Loucy (cell line): ENCODE measurements around the gene MTURN.

Source experiments
- H2AFZ ChIP-seq: fragments of 200-600 bp; sonication (generic); 2 replicates; pipeline ENCODE4 v1.6.0; 2016; ENCODE audit warnings: antibody characterized with exemption, mild to moderate bottlenecking, low read length, moderate library complexity
- H3F3A ChIP-seq: fragments of 200-600 bp; 2 replicates; pipeline ENCODE4 v1.6.0; 2016; ENCODE audit warnings: antibody characterized with exemption, low read depth, mild to moderate bottlenecking
- H3K27me3 ChIP-seq: fragments of 200-600 bp; sonication (generic); 2 replicates; pipeline ENCODE4 v1.6.1; 2014; ENCODE audit warnings: low read length, mild to moderate bottlenecking; ENCODE audit not compliant: insufficient read depth, poor library complexity, severe bottlenecking
- H3K36me3 ChIP-seq: fragments of 200-600 bp; sonication (generic); 2 replicates; pipeline ENCODE4 v1.6.1; 2016; ENCODE audit warnings: low read length; ENCODE audit not compliant: insufficient read depth
- H3K4me1 ChIP-seq: fragments of 200-600 bp; sonication (generic); 2 replicates; pipeline ENCODE4 v1.5.1; 2014; ENCODE audit warnings: low read length, mild to moderate bottlenecking; ENCODE audit not compliant: insufficient read depth, poor library complexity, severe bottlenecking
- H3K4me2 ChIP-seq: fragments of 200-600 bp; sonication (generic); 2 replicates; pipeline ENCODE4 v1.6.0; 2014; ENCODE audit warnings: antibody characterized with exemption, low read length, low read depth, mild to moderate bottlenecking; ENCODE audit not compliant: poor library complexity, severe bottlenecking
- H3K4me3 ChIP-seq: fragments of 200-600 bp; sonication (generic); 2 replicates; pipeline ENCODE4 v1.5.1; 2014; ENCODE audit warnings: low read length, mild to moderate bottlenecking, mixed read lengths; ENCODE audit not compliant: poor library complexity, severe bottlenecking
- H3K79me2 ChIP-seq: fragments of 200-600 bp; sonication (generic); 2 replicates; pipeline ENCODE4 v1.6.1; 2014; ENCODE audit warnings: low read length; ENCODE audit not compliant: insufficient read depth
- H3K9ac ChIP-seq: fragments of 200-600 bp; sonication (generic); 2 replicates; pipeline ENCODE4 v1.6.0; 2014; ENCODE audit warnings: mild to moderate bottlenecking, low read depth, low read length, moderate library complexity; ENCODE audit not compliant: poor library complexity, severe bottlenecking
- H3K9me2 ChIP-seq: fragments of 200-600 bp; sonication (generic); replicated peaks from 2 replicates; pipeline ENCODE4 v1.6.1; 2016; ENCODE audit warnings: low read depth, low read length, mixed read lengths
- H3K9me3 ChIP-seq: fragments of 200-600 bp; sonication (generic); 2 replicates; pipeline ENCODE4 v1.6.1; 2014; ENCODE audit warnings: mild to moderate bottlenecking, antibody characterized with exemption, low read length, low read depth; ENCODE audit not compliant: insufficient read depth
- H4K20me1 ChIP-seq: fragments of 200-600 bp; sonication (generic); 2 replicates; pipeline ENCODE4 v1.6.0; 2014; ENCODE audit warnings: antibody characterized with exemption, low read length, mild to moderate bottlenecking; ENCODE audit not compliant: insufficient read depth, poor library complexity, severe bottlenecking
- CTCF ChIP-seq: fragments of 200-600 bp; sonication (generic); conservative IDR thresholded peaks from 2 replicates; pipeline ENCODE4 v1.5.1; 2014; ENCODE audit warnings: mild to moderate bottlenecking, antibody characterized with exemption, low read length
- EZH2phosphoT487 ChIP-seq: fragments of 200-600 bp; IDR thresholded peaks from 2 replicates; pipeline ENCODE4 v1.6.1; 2018; ENCODE audit warnings: antibody characterized with exemption, mild to moderate bottlenecking, moderate library complexity, borderline replicate concordance

The MTURN gene

DNA sequence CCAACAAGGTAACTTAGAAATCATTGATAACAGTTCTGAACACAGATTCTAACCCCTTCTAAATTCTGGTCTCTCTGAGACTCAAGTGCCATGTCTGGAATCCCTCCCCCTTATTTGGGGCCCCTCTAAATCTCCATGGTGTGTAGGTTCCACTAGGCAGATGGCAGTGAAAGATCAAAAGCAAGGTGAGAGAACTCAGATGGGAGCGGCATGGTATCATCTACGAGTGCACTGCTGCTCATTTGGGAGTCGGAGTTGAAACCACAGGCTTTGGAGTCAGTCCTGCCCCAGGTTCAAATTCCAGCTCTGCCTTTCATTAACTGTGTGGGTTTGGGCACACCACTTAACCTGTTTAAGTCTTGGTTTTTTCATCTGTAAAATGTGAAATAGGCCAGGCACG, 72.6 kb downstream of the MTURN start:
- Histone ChIP-seq H2AFZ (no peak overlapping the region), H3K9me2 (no peaks in the 10 kb centered on the region), H3K9ac (no peak overlapping the region), H4K20me1 (no peaks in the 10 kb centered on the region), H3K9me3 (no peaks in the 10 kb centered on the region), H3F3A (no peaks in the 10 kb centered on the region), H3K36me3 (no peaks in the 10 kb centered on the region), H3K27me3 (no peaks in the 10 kb centered on the region), H3K4me3 (no peak overlapping the region), H3K4me2 (no peak overlapping the region), H3K79me2 (no peaks in the 10 kb centered on the region), H3K4me1 (peaks cover 4% of the 10 kb centered on the region)
- TF ChIP-seq EZH2phosphoT487: no peak
- TF ChIP-seq CTCF: no peak

GRCh38 chr7:30209951-30210350, 75.2 kb downstream of the MTURN start:
- Histone ChIP-seq H3F3A (no peaks in the 10 kb centered on the region), H3K79me2 (no peaks in the 10 kb centered on the region), H3K4me2 (no peak overlapping the region), H4K20me1 (no peaks in the 10 kb centered on the region), H2AFZ (no peak overlapping the region), H3K27me3 (no peaks in the 10 kb centered on the region), H3K4me1 (peaks cover 4% of the 10 kb centered on the region), H3K4me3 (no peak overlapping the region), H3K9me2 (no peaks in the 10 kb centered on the region), H3K9me3 (no peaks in the 10 kb centered on the region), H3K36me3 (no peaks in the 10 kb centered on the region), H3K9ac (no peak overlapping the region)
- no peak for TF ChIP-seq CTCF
- no peak for TF ChIP-seq EZH2phosphoT487
